ENCODE data around the gene SIAH3.
"Not testable (repeated sequence)": the region's sequence is repeated elsewhere in the genome, so short reads cannot be mapped to it uniquely, and the experiment has no call there.

DNA sequence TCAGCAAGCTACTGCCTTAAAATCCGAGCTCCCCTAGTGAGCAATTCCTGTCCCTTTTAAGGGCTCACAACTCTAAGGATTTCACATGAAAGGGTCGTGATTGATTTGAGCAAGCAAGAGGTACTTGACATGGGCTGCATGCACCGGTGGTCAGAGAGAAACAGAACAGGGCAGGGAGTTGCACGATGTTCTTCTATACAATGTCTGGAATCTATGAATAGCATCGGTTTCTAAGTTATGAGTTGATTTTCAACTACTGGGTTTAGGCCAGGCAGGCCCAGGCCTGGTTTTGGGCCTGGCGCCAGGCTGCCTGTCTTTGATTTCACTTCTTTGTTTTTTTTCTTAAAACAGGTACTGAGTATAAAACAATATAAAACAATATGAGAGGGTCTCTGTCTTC, 19.6 kb upstream of the SIAH3 start:
- TF ChIP-seq CTCF (optimal IDR thresholded peaks at IDR 0.05 in 1 of 3, IDR thresholded peaks at IDR 0.05 in 1 of 3, conservative IDR thresholded peaks at IDR 0.05 in 1 of 3; ENCODE audit: extremely low read depth in 1 of 3, insufficient read depth in 2 of 3, low read length in 3 of 3); EZH2 (IDR thresholded peaks at IDR 0.05; ENCODE audit: low read length): not testable (repeated sequence)
